Smooth muscle cell (in vitro differentiated cells): ENCODE measurements around the gene PROCA1. TPM values are rescaled to one million over a fixed set of nuclear protein-coding genes. Genes with fewer than 3 reads are reported as not detected.

Experiments
- DNase-seq: peaks from one replicate; lab custom pipeline; 2025; ENCODE audit not compliant: unreplicated experiment; lab: John Stamatoyannopoulos, UW
- H2AFZ ChIP-seq: fragments of 200-600 bp; sonication (generic); 2 replicates; pipeline ENCODE4 v1.6.0; 2016; ENCODE audit warnings: antibody characterized with exemption, low read depth, mild to moderate bottlenecking
- H3F3A ChIP-seq: fragments of 200-600 bp; sonication (generic); 2 replicates; pipeline ENCODE4 v1.6.0; 2017; ENCODE audit warnings: antibody characterized with exemption, low read depth
- H3K27ac ChIP-seq: fragments of 200-600 bp; sonication (generic); 2 replicates; pipeline ENCODE4 v1.5.1; 2016; ENCODE audit warnings: low read depth, mild to moderate bottlenecking
- H3K27me3 ChIP-seq: fragments of 200-600 bp; sonication (generic); 2 replicates; pipeline ENCODE4 v1.6.1; 2016; ENCODE audit warnings: low read depth, mild to moderate bottlenecking
- H3K36me3 ChIP-seq: fragments of 200-600 bp; sonication (generic); 2 replicates; pipeline ENCODE4 v1.5.1; 2016; ENCODE audit warnings: low read depth
- H3K4me1 ChIP-seq: fragments of 200-600 bp; sonication (generic); 2 replicates; pipeline ENCODE4 v1.5.1; 2016; ENCODE audit warnings: low read depth
- H3K4me2 ChIP-seq: fragments of 200-600 bp; sonication (generic); 2 replicates; pipeline ENCODE4 v1.6.0; 2016; ENCODE audit warnings: mild to moderate bottlenecking
- H3K4me3 ChIP-seq: fragments of 200-600 bp; sonication (generic); 2 replicates; pipeline ENCODE4 v1.5.1; 2016; ENCODE audit warnings: mild to moderate bottlenecking
- H3K79me2 ChIP-seq: fragments of 200-600 bp; sonication (generic); 2 replicates; pipeline ENCODE4 v1.6.0; 2016; ENCODE audit warnings: low read depth, mild to moderate bottlenecking
- H3K9ac ChIP-seq: fragments of 200-600 bp; sonication (generic); 2 replicates; pipeline ENCODE4 v1.6.0; 2016; ENCODE audit warnings: low read depth
- H3K9me3 ChIP-seq: fragments of 200-600 bp; sonication (generic); replicated peaks from 2 replicates; pipeline ENCODE4 v1.5.1; 2016; ENCODE audit warnings: low read depth
- H4K20me1 ChIP-seq: fragments of 200-600 bp; sonication (generic); 2 replicates; pipeline ENCODE4 v1.6.0; 2016; ENCODE audit warnings: low read depth
- WGBS: methylation state at CpG from one replicate; pipeline ENCODE4 v1.1.7; 2016; ENCODE audit warnings: low lambda C conversion rate; 5-methylcytosine and 5-hydroxymethylcytosine counted together
- polyA plus RNA-seq: library from polyadenylated mRNA; unstranded; fragments of >200 nt; fragmentation: Nextera tagmentation; extraction: Ambion mirVana; gene quantifications from 2 replicates; pipeline ENCODE4 v1.2.1, GENCODE V29; 2016
- total RNA-seq: library from RNA; depleted of rRNA; stranded (reverse); fragments of >200 nt; gene quantifications from 2 replicates; pipeline ENCODE4 v1.2.3, GENCODE V29; 2014
- TF ChIP-seq, protein P1 (sequence below): fragments of 200-600 bp; sonication (generic); IDR thresholded peaks from 2 replicates; pipeline ENCODE4 v1.5.1; 2017; ENCODE audit warnings: borderline replicate concordance, mild to moderate bottlenecking, antibody characterized with exemption; ENCODE audit not compliant: insufficient read depth, poor library complexity, severe bottlenecking

Gene PROCA1
- total and polyA plus RNA-seq, 2 experiments from 2014 or later: 3.0 TPM

DNA sequence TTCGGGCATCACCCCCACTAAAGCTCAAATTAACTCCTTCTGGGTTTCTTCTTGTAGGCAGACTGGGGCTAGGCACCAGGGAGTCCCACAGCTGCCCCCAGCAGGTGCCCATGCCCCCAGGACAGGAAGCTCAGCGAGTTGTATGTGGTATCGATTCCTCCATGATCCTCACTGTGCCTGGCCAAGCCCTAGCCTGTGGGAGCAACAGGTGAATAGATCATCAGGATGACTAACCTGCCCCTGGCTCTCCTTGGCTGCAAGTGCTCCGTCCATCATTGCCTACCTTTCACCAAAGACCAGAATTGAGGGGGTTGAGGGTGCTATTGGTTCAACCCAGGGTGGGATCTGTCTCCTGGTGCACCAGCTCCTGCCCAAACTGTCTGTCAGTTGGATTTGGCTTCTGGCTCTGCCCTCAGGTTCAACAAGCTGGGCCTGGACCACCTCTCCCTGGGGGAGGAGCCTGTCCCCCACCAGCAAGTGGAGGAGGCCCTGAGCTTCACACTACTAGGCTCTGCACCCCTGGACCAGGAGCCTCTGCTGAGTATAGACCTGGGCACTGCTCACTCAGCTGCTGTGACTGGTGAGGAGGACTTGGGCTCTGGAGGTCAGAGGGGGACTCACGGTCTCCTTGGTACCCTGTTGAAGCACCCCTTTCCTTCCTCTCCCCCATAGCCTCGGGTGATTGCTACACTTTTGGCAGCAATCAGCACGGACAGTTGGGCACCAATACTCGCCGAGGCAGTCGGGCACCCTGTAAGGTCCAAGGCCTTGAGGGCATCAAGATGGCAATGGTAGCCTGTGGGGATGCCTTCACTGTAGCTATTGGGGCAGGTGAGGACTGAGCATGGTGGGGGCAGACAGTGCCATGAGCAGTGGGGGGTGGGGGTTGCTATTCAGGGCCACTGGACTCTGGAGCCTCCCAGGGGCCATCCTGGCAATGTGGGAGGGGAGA, 29.0 kb upstream of the PROCA1 start:
- peaks cover 18% of the 10 kb centered on the region for H3K79me2 ChIP-seq
- no peaks in the 10 kb centered on the region for H3K36me3 ChIP-seq
- no peak for DNase-seq
- no peak overlapping the region for H2AFZ ChIP-seq
- H3K27me3 ChIP-seq: no peaks in the 10 kb centered on the region
- no peak overlapping the region for H3K4me2 ChIP-seq
- TF ChIP-seq, protein P1, sequence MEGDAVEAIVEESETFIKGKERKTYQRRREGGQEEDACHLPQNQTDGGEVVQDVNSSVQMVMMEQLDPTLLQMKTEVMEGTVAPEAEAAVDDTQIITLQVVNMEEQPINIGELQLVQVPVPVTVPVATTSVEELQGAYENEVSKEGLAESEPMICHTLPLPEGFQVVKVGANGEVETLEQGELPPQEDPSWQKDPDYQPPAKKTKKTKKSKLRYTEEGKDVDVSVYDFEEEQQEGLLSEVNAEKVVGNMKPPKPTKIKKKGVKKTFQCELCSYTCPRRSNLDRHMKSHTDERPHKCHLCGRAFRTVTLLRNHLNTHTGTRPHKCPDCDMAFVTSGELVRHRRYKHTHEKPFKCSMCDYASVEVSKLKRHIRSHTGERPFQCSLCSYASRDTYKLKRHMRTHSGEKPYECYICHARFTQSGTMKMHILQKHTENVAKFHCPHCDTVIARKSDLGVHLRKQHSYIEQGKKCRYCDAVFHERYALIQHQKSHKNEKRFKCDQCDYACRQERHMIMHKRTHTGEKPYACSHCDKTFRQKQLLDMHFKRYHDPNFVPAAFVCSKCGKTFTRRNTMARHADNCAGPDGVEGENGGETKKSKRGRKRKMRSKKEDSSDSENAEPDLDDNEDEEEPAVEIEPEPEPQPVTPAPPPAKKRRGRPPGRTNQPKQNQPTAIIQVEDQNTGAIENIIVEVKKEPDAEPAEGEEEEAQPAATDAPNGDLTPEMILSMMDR: no peak
- H3K27ac ChIP-seq: no peak overlapping the region
- H3F3A ChIP-seq: peaks cover 11% of the 10 kb centered on the region
- no peaks in the 10 kb centered on the region for H3K9me3 ChIP-seq
- H3K4me1 ChIP-seq: peaks cover 7% of the 10 kb centered on the region
- WGBS: 95% methylated on average over 10 of the region's 10 CpGs
- no peak overlapping the region for H3K9ac ChIP-seq
- H3K4me3 ChIP-seq: no peak overlapping the region
- H4K20me1 ChIP-seq: peaks cover 14% of the 10 kb centered on the region

DNA sequence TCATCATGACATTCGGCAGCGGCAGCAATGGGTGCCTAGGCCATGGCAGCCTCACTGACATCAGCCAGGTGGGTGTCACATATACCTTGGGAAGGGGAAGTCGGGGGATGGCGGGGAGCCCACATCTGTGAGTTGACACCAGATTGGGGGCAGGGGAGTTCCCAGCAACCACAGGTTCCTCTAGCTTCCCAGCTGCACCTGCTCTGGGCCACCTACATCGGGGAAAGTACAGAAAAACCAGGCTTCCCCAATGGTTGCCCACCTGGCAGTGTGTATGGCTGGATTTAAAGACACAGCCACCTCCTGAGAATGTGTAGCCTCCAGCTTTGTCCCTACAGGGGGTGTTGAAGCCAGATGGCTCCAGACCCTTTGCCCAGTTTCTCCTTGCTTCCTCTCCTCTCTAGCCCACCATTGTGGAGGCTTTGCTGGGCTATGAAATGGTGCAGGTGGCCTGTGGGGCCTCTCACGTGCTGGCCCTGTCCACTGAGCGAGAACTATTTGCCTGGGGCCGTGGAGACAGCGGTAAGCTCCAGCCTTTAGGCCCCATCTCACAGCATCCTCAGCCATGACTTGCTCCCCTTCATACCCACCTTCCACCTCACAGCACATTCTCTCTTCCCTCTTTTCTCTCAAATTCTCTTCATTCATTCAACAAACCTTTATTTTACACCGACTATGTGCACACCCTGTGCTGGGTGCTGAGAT, 27.1 kb upstream of the PROCA1 start:
- no peak overlapping the region for H3K4me2 ChIP-seq
- DNase-seq: no peak
- H3K4me1 ChIP-seq: peaks cover 4% of the 10 kb centered on the region
- H2AFZ ChIP-seq: no peak overlapping the region
- H4K20me1 ChIP-seq: no peaks in the 10 kb centered on the region
- H3K27me3 ChIP-seq: no peaks in the 10 kb centered on the region
- no peaks in the 10 kb centered on the region for H3F3A ChIP-seq
- H3K27ac ChIP-seq: no peak overlapping the region
- WGBS: 92% methylated on average over 10 of the region's 10 CpGs
- no peak overlapping the region for H3K4me3 ChIP-seq
- H3K36me3 ChIP-seq: no peaks in the 10 kb centered on the region
- no peaks in the 10 kb centered on the region for H3K9me3 ChIP-seq
- no peak overlapping the region for H3K9ac ChIP-seq
- no peaks in the 10 kb centered on the region for H3K79me2 ChIP-seq
- TF ChIP-seq, protein P1: no peak

DNA sequence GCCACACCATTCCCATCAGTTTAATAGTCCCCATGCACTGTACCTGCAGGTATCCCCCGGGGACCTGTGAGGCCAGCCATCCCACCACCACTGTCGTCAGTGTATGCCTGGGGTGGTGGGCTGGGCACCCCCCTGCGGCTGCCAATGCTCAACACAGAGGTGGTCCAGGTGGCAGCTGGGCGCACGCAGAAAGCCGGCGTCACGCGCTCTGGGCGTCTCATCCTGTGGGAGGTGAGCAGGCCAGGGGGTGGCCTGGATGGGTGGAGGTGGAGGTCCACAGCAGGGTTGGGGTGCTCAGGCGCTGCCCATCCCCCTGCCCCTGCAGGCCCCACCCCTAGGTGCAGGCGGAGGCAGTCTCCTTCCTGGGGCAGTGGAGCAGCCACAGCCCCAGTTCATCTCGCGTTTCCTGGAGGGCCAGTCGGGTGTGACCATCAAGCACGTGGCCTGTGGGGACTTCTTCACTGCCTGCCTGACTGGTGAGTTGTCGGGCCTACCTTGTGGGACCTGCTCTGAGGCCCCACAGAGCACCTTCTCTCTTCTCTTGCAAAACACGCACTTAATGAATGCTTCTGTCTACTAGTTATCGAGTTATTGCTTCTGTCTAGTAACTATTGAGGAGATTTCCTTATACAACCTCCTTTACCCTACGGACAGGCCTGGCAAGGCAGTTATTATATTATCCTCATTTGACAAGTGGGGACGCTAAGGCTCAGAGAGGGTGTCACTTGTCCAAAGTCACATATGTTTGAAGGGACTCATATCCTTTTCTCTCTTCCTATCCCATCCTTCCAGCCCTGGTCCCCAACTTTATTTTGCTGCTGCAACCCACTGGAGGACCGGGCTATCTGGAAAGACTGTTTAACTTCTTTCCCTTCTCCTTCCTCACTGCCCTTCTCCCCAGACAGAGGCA, 26.3 kb upstream of the PROCA1 start:
- Histone ChIP-seq H2AFZ (no peak overlapping the region), H3K4me3 (no peak overlapping the region), H3F3A (no peaks in the 10 kb centered on the region), H3K4me1 (peaks cover 4% of the 10 kb centered on the region), H3K27ac (no peak overlapping the region), H4K20me1 (no peaks in the 10 kb centered on the region), H3K9ac (no peak overlapping the region), H3K36me3 (no peaks in the 10 kb centered on the region), H3K27me3 (no peaks in the 10 kb centered on the region), H3K79me2 (no peaks in the 10 kb centered on the region), H3K4me2 (no peak overlapping the region), H3K9me3 (no peaks in the 10 kb centered on the region)
- no peak for DNase-seq
- WGBS: 89% methylated on average over 22 of the region's 22 CpGs
- TF ChIP-seq, protein P1: no peak
